HCT116 (cell line): ENCODE data around the gene CIAO2B. TPM values are rescaled to one million over a fixed set of nuclear protein-coding genes. Genes with fewer than 3 reads are reported as not detected.

Experiments used
- ATAC-seq: fragments of 200-7000 bp; cut with Tn5 transposase; 2 replicates; pipeline ENCODE4 v1.9.1; 2020; ENCODE audit warnings: mild to moderate bottlenecking, moderate library complexity
- BruUV-seq: library from RNA; stranded (reverse); fragments of 400-500 nt; replicated peaks from 2 replicates; lab custom pipeline; 2021; lab: Mats Ljungman, UMichigan
- CTCF ChIA-PET: fragments of 300-600 bp; sonication (Branson Sonifier 250); formaldehyde crosslinking; loops from one replicate; lab custom pipeline; 2021; ENCODE audit warnings: antibody characterized with exemption; lab: Charles Lee
- POLR2A ChIA-PET: fragments of 300-600, 350-600 bp; sonication (Branson Sonifier 250); formaldehyde crosslinking; loops from one replicate; lab custom pipeline; 2021; ENCODE audit warnings: antibody characterized with exemption; lab: Charles Lee
- RAD21 ChIA-PET, 2 experiments: fragments of 300-600 bp; sonication (Branson Sonifier 250); formaldehyde crosslinking; loops; one replicate each; lab custom pipeline; 2023; ENCODE audit warnings: low total read pairs in 2 of 2; ENCODE audit not compliant: uncharacterized antibody in 2 of 2, unreplicated experiment in 2 of 2, low non-redundant PET in 1 of 2; lab: Charles Lee
- DNase-seq: peaks from one replicate; pipeline ENCODE4 v3.0.0-alpha.2; 2010; ENCODE audit warnings: low read depth, low spot score
- H2AFZ ChIP-seq: fragments of 200-600 bp; shearing (Covaris generic), sonication (generic); 2 replicates; pipeline ENCODE4 v1.6.1; 2017; ENCODE audit warnings: low read depth, mixed run types, mixed read lengths, antibody characterized with exemption, low read length; ENCODE audit not compliant: poor library complexity, severe bottlenecking
- H3K27ac ChIP-seq: 2 replicates; pipeline ENCODE4 v1.5.1; 2012; ENCODE audit warnings: low read depth, low read length
- H3K27me3 ChIP-seq: fragments of 200-600 bp; sonication (generic); 2 replicates; pipeline ENCODE4 v1.6.1; 2016; ENCODE audit warnings: mixed run types, low read length, mixed read lengths; ENCODE audit not compliant: insufficient read depth
- H3K36me3 ChIP-seq, 2 experiments: fragments of 200-500 bp in 1 of 2; fragments of 200-600 bp in 1 of 2; sonication (Bioruptor generic) in 1 of 2; sonication (generic) in 1 of 2; 2 replicates each; pipeline versions ENCODE4 v1.5.1 to v1.6.1; 2014 to 2016; ENCODE audit warnings: low read length in 2 of 2, inconsistent platforms in 1 of 2, mixed read lengths in 1 of 2, mixed run types in 1 of 2; ENCODE audit not compliant: insufficient read depth in 2 of 2, control insufficient read depth in 1 of 2
- H3K4me1 ChIP-seq, 2 experiments: fragments of 200-600 bp in 1 of 2; sonication (generic) in 1 of 2; 2 replicates each; pipeline versions ENCODE4 v1.5.1 to v1.6.1; 2012 to 2017; ENCODE audit warnings: low read length in 2 of 2, inconsistent platforms in 1 of 2, mild to moderate bottlenecking in 1 of 2, mixed read lengths in 1 of 2, mixed run types in 1 of 2, moderate library complexity in 1 of 2; ENCODE audit not compliant: insufficient read depth in 2 of 2, control insufficient read depth in 1 of 2
- H3K4me2 ChIP-seq: fragments of 200-600 bp; sonication (generic); 2 replicates; pipeline ENCODE4 v1.6.1; 2017; ENCODE audit warnings: mixed run types, low read length, mixed read lengths
- H3K4me3 ChIP-seq, 2 experiments: fragments of 200-600 bp in 1 of 2; sonication (generic) in 1 of 2; replicated peaks in 1 of 2; 2 replicates each; pipeline ENCODE4 v1.5.1; 2011 to 2016; ENCODE audit warnings: low read length in 2 of 2, control low read depth in 1 of 2, low read depth in 1 of 2, mild to moderate bottlenecking in 1 of 2, mixed read lengths in 1 of 2, mixed run types in 1 of 2
- H3K79me2 ChIP-seq: fragments of 200-600 bp; sonication (generic); 2 replicates; pipeline ENCODE4 v1.6.1; 2017; ENCODE audit warnings: mild to moderate bottlenecking, mixed run types, low read length, moderate library complexity, mixed read lengths; ENCODE audit not compliant: insufficient read depth
- H3K9ac ChIP-seq: fragments of 200-600 bp; sonication (generic); 2 replicates; pipeline ENCODE4 v1.6.1; 2016; ENCODE audit warnings: low read length, mixed read lengths
- H3K9me2 ChIP-seq: fragments of 200-600 bp; sonication (generic), shearing (Covaris generic); 2 replicates; pipeline ENCODE4 v1.6.1; 2017; ENCODE audit warnings: mixed run types, mild to moderate bottlenecking, moderate library complexity; ENCODE audit not compliant: insufficient read depth
- H3K9me3 ChIP-seq, 2 experiments: fragments of 200-500 bp in 1 of 2; fragments of 200-600 bp in 1 of 2; sonication (Bioruptor generic) in 1 of 2; sonication (generic) in 1 of 2; 2 replicates each; pipeline ENCODE4 v1.6.1; 2014 to 2017; ENCODE audit warnings: low read length in 2 of 2, mixed read lengths in 2 of 2, inconsistent platforms in 1 of 2, low read depth in 1 of 2, mild to moderate bottlenecking in 1 of 2, mixed run types in 1 of 2, moderate library complexity in 1 of 2; ENCODE audit not compliant: control insufficient read depth in 1 of 2, insufficient read depth in 1 of 2
- H4K20me1 ChIP-seq: fragments of 200-600 bp; sonication (generic), shearing (Covaris generic); 2 replicates; pipeline ENCODE4 v1.6.1; 2017; ENCODE audit warnings: mixed run types, mild to moderate bottlenecking, moderate library complexity; ENCODE audit not compliant: insufficient read depth
- CBX3 ChIP-seq: IDR thresholded peaks from 2 replicates; pipeline ENCODE4 v1.6.1; 2012; ENCODE audit warnings: low read depth
- CEBPB ChIP-seq: IDR thresholded peaks from 2 replicates; pipeline ENCODE4 v1.6.1; 2012; ENCODE audit warnings: low read depth
- EGR1 ChIP-seq: IDR thresholded peaks from 2 replicates; pipeline ENCODE4 v1.6.1; 2012; ENCODE audit warnings: low read depth
- EZH2phosphoT487 ChIP-seq: fragments of 200-600 bp; IDR thresholded peaks from 2 replicates; pipeline ENCODE4 v1.6.1; 2018; ENCODE audit warnings: antibody characterized with exemption, borderline replicate concordance
- ZNF274 ChIP-seq: fragments of 200-500 bp; sonication (Bioruptor generic); IDR thresholded peaks from 2 replicates; pipeline ENCODE4 v1.6.1; 2014; ENCODE audit warnings: mild to moderate bottlenecking, low read depth, low read length, inconsistent platforms
- intact Hi-C: fragments of 100-400 bp; cut with micrococcal nuclease; formaldehyde crosslinking; loops from 2 replicates; pipeline ENCODE4 v1.10.0; 2022
- total RNA-seq: library from RNA; stranded (reverse); gene quantifications from one replicate; pipeline ENCODE4 v1.2.1, GENCODE V29; 2021; ENCODE audit not compliant: unreplicated experiment

The CIAO2B gene
- total RNA-seq, 1 experiment from 2014 or later, result 113 TPM

DNA sequence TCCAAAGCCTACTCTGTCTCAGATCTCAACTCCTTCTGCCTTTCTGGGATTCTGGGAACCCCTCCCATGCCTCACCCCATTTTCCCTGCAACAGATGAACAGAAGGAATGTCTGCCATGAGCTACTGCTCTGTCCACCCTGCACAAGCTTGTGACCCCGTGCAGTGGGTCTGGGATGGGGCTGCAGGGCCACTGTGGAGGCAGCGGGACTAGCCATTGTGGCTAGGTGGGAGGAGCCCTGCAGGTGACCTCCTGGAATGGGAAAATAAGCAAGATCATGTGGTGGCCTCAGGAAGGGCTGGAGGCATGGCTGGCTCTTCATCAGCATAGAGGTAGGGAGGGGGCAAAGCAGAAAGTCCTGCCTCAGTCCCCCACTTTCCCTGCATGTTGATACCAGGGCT lies 40.1 kb downstream of the CIAO2B start:
- Histone ChIP-seq H3K27me3 (no peaks in the 10 kb centered on the region), H3K9ac (no peak overlapping the region), H3K27ac (no peak overlapping the region), H4K20me1 (no peaks in the 10 kb centered on the region), H3K4me3 (no peak overlapping the region), H3K79me2 (no peaks in the 10 kb centered on the region), H3K9me3 (no peaks in the 10 kb centered on the region), H3K4me2 (no peak overlapping the region), H3K4me1 (peaks cover 0 to 7% of the 10 kb centered on the region in 2 experiments; a peak in 1 of 4 replicates), H3K9me2 (no peaks in the 10 kb centered on the region), H2AFZ (no peak overlapping the region), H3K36me3 (no peaks in the 10 kb centered on the region; a peak in 1 of 4 replicates)
- BruUV-seq, result no TSS peak
- ChIA-PET POLR2A (no interaction called here), CTCF (interaction anchor here (1.5 to 2.1 kb wide), 2 partner anchors 261 to 305 kb away, joined by 6 to 8 read pairs; partner anchors contain the start of gene ELMO3), RAD21 (no interaction called here)
- ATAC-seq (no peak), DNase-seq (no peak)
- intact Hi-C loops, result loop anchor here (2.0 to 10.0 kb wide), 2 partner anchors 121 to 211 kb away; partner anchors contain the start of gene PHAF1
- TF ChIP-seq ZNF274, result no peak
- no peak for TF ChIP-seq CBX3

DNA sequence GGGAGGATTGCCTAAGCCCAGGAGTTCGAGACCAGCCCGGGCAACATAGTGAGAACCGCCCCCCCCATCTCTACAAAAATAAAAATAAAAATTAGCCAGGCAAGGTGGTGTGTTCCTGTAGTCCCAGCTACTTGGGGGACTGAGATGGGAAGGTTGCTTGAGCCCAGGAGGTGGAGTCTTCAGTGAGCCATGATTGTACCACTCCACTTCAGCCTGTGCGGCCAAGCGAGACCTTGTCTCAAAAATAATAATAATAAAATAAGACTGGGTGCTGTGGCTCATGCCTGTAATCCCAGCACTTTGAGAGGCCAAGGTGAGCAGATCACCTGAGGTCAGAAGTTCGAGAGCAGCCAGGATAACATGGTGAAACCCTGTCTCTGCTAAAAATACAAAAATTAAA lies 42.4 kb downstream of the CIAO2B start:
- ChIA-PET CTCF (interaction anchor here (1.0 to 1.7 kb wide), 5 partner anchors 11 to 209 kb away, joined by 3 to 5 read pairs (median 4); partner anchors contain the start of gene PDP2), POLR2A (no interaction called here), RAD21 (no interaction called here)
- Histone ChIP-seq H3K36me3 (peaks cover 0 to under 1% of the 10 kb centered on the region in 2 experiments; a peak in 2 of 4 replicates), H2AFZ (no peak overlapping the region), H3K4me3 (no peak overlapping the region), H3K4me2 (no peak overlapping the region), H4K20me1 (no peaks in the 10 kb centered on the region), H3K9me3 (no peaks in the 10 kb centered on the region), H3K4me1 (peaks cover 0 to 7% of the 10 kb centered on the region in 2 experiments; a peak in 1 of 4 replicates), H3K79me2 (no peaks in the 10 kb centered on the region; the same call in 1 of the 2 replicates), H3K27me3 (no peaks in the 10 kb centered on the region), H3K27ac (no peak overlapping the region), H3K9ac (no peak overlapping the region), H3K9me2 (no peaks in the 10 kb centered on the region)
- intact Hi-C loops, result loop anchor here (10.0 kb wide), 1 partner anchor 213 kb away; the partner anchor contains the start of gene PHAF1
- DNase-seq (no peak), ATAC-seq (no peak)
- no TSS peak for BruUV-seq
- TF ChIP-seq EGR1, result no peak
- TF ChIP-seq ZNF274, result no peak
- TF ChIP-seq CEBPB, result no peak
- no peak for TF ChIP-seq EZH2phosphoT487
